Measurements from ENCODE around the gene APLP2.

APLP2 gene

GRCh38 chr11:130145311-130145812, 75.7 kb downstream of the APLP2 start:
- H3K4me1 ChIP-seq (ENCODE audit: insufficient read depth, low read length) = no peaks in the 10 kb centered on the region
- no peak overlapping the region for H3K27ac ChIP-seq (ENCODE audit: low read length)
- no peaks in the 10 kb centered on the region for H4K20me1 ChIP-seq (ENCODE audit: insufficient read depth, low read length)
- H3K4me2 ChIP-seq (ENCODE audit: insufficient read depth, low read length) = no peak overlapping the region
- H3K9ac ChIP-seq (ENCODE audit: low read depth, low read length) = no peak overlapping the region
- H3K27me3 ChIP-seq (ENCODE audit: insufficient read depth, low read length, poor library complexity) = no peaks in the 10 kb centered on the region
- peaks cover 39% of the 10 kb centered on the region for H3K36me3 ChIP-seq (ENCODE audit: insufficient read depth, low read length)
- H2AFZ ChIP-seq (ENCODE audit: low read depth, low read length) = no peak overlapping the region
- H3K4me3 ChIP-seq (ENCODE audit: low read depth in 1 of 2, low read length in 2 of 2) = no peak overlapping the region
- H3K79me2 ChIP-seq (ENCODE audit: insufficient read depth, low read length) = no peaks in the 10 kb centered on the region
- no peak for TF ChIP-seq EZH2 (IDR thresholded peaks at IDR 0.05; ENCODE audit: borderline replicate concordance, low read depth, low read length, severe bottlenecking)
- no peak for TF ChIP-seq CTCF (IDR thresholded peaks at IDR 0.05; ENCODE audit: borderline replicate concordance, extremely low read depth, low read length, poor library complexity, severe bottlenecking)
- no peak for DNase-seq
- ATAC-seq (ENCODE audit: insufficient read depth, low read depth) = no peak
- no peaks in the 10 kb centered on the region for H3K9me3 ChIP-seq (ENCODE audit: insufficient read depth, low read length, severe bottlenecking)

DNA sequence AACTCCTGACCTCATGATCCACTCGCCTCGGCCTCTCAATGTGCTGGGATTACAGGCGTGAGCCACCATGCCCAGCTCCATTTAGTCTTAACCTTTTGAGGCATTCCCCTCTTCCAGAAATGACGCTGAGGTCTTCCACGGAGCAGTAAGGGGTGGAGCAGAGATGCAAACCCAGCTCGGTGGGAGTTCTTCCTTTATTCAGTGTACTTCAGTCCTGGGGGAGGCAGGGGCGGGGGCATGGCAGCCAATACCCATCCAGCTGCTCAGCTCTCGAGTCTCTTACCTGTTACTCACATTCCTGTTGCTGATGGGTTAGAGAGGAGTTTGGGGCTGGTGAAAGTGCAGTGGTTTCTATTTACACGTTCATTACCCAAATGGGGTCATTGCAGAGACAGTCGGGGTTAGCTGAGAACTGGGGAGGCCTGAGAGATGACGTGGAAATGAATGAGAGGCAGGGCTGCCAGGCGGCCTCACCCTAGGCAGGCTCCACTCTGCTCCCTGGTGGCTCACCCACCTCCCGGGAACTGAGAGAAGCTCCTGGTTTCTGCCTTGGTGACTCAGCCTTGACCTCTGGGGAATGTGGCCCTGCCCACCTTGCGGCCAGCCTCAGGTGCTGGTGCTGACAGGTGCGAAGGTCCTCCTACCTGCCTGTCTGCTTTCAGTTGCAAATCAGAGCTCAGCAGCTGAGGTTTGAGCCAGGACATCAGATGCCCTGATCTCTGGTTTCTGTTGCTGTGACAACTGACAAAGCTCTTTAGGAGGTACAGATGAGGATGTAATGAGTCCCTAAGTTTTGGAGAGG, 76.5 kb downstream of the APLP2 start:
- no peak for DNase-seq
- H3K9me3 ChIP-seq (ENCODE audit: insufficient read depth, low read length, severe bottlenecking) = no peaks in the 10 kb centered on the region
- no peaks in the 10 kb centered on the region for H3K79me2 ChIP-seq (ENCODE audit: insufficient read depth, low read length)
- H3K4me2 ChIP-seq (ENCODE audit: insufficient read depth, low read length) = no peak overlapping the region
- H3K9ac ChIP-seq (ENCODE audit: low read depth, low read length) = no peak overlapping the region
- no peak overlapping the region for H3K4me3 ChIP-seq (ENCODE audit: low read depth in 1 of 2, low read length in 2 of 2)
- H3K36me3 ChIP-seq (ENCODE audit: insufficient read depth, low read length) = peaks cover 38% of the 10 kb centered on the region
- no peaks in the 10 kb centered on the region for H4K20me1 ChIP-seq (ENCODE audit: insufficient read depth, low read length)
- no peak overlapping the region for H3K27ac ChIP-seq (ENCODE audit: low read length)
- H2AFZ ChIP-seq (ENCODE audit: low read depth, low read length) = no peak overlapping the region
- no peaks in the 10 kb centered on the region for H3K4me1 ChIP-seq (ENCODE audit: insufficient read depth, low read length)
- TF ChIP-seq CTCF (IDR thresholded peaks at IDR 0.05; ENCODE audit: borderline replicate concordance, extremely low read depth, low read length, poor library complexity, severe bottlenecking) = peak; percentile 15
- TF ChIP-seq EZH2 (IDR thresholded peaks at IDR 0.05; ENCODE audit: borderline replicate concordance, low read depth, low read length, severe bottlenecking) = no peak
- H3K27me3 ChIP-seq (ENCODE audit: insufficient read depth, low read length, poor library complexity) = no peaks in the 10 kb centered on the region
- no peak for ATAC-seq (ENCODE audit: insufficient read depth, low read depth)

- DNase-seq = no peak
- Histone ChIP-seq H3K9me3 (ENCODE audit: insufficient read depth, low read length, severe bottlenecking) (no peaks in the 10 kb centered on the region), H3K4me1 (ENCODE audit: insufficient read depth, low read length) (no peaks in the 10 kb centered on the region), H3K27me3 (ENCODE audit: insufficient read depth, low read length, poor library complexity) (no peaks in the 10 kb centered on the region), H4K20me1 (ENCODE audit: insufficient read depth, low read length) (no peaks in the 10 kb centered on the region), H3K27ac (ENCODE audit: low read length) (no peak overlapping the region), H3K9ac (ENCODE audit: low read depth, low read length) (no peak overlapping the region), H3K79me2 (ENCODE audit: insufficient read depth, low read length) (no peaks in the 10 kb centered on the region), H2AFZ (ENCODE audit: low read depth, low read length) (no peak overlapping the region), H3K36me3 (ENCODE audit: insufficient read depth, low read length) (peaks cover 32% of the 10 kb centered on the region), H3K4me3 (ENCODE audit: low read depth in 1 of 2, low read length in 2 of 2) (no peak overlapping the region), H3K4me2 (ENCODE audit: insufficient read depth, low read length) (no peak overlapping the region)
- no peak for ATAC-seq (ENCODE audit: insufficient read depth, low read depth)
- TF ChIP-seq CTCF (IDR thresholded peaks at IDR 0.05; ENCODE audit: borderline replicate concordance, extremely low read depth, low read length, poor library complexity, severe bottlenecking) = no peak
- TF ChIP-seq EZH2 (IDR thresholded peaks at IDR 0.05; ENCODE audit: borderline replicate concordance, low read depth, low read length, severe bottlenecking) = no peak
Observed at GRCh38 chr11:130146796-130147195, 77.1 kb downstream of the APLP2 start.

Measured in DND-41 (cell line).